NT2/D1 (cell line): ENCODE data around the gene DGCR8.

Experiments
- YY1 ChIP-seq: IDR thresholded peaks from 2 replicates; pipeline ENCODE4 v1.6.1; 2011; ENCODE audit not compliant: insufficient read length, insufficient read depth
- ZNF274 ChIP-seq: IDR thresholded peaks from 2 replicates; pipeline ENCODE4 v1.6.1; 2011; ENCODE audit warnings: mild to moderate bottlenecking, low read depth, low read length

DNA sequence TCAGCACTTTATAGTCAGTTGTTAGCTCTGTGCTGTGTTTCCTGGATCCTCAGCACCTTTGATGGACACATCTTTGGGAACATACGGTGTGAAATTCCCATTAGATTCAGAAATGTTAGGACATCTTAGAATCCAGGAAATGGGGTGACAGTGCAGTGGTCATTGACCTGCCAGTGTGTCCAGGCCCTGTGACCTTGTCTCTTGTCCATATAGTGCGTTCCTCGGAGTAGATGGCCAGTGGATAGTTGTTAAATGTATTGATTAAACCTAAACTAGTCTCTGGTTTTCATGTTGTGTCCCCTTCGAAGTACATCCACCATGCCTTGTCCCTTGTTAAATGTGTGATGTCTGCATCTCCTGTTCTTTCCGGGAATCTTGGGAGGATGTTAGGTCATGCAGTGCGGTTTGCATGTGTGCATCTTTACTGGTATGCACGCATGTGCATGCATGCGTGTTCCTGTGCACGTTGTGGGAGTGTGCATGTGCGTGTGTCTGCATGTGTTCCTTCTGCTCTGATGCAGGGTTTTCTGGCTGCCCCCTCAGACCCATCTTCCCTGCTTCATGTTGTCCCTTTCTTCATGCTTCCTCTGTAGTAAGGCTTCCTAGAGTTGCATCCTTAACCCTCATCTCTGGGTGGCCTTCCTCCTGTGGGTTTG lies 4.0 kb downstream of the DGCR8 start:
- TF ChIP-seq ZNF274: no peak
- no peak for TF ChIP-seq YY1
